ENCODE results near the gene PCDHB11.
"Not testable (repeated sequence)": the region's sequence is repeated elsewhere in the genome, so short reads cannot be mapped to it uniquely, and the experiment has no call there.

The PCDHB11 gene

DNA sequence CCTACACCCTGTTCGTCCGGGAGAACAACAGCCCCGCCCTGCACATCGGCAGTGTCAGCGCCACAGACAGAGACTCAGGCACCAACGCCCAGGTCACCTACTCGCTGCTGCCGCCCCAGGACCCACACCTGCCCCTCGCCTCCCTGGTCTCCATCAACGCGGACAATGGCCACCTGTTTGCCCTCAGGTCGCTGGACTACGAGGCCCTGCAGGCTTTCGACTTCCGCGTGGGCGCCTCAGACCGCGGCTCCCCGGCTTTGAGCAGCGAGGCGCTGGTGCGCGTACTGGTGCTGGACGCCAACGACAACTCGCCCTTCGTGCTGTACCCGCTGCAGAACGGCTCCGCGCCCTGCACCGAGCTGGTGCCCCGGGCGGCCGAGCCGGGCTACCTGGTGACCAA, 10.7 kb upstream of the PCDHB11 start:
- DNase-seq = not testable (repeated sequence)

DNA sequence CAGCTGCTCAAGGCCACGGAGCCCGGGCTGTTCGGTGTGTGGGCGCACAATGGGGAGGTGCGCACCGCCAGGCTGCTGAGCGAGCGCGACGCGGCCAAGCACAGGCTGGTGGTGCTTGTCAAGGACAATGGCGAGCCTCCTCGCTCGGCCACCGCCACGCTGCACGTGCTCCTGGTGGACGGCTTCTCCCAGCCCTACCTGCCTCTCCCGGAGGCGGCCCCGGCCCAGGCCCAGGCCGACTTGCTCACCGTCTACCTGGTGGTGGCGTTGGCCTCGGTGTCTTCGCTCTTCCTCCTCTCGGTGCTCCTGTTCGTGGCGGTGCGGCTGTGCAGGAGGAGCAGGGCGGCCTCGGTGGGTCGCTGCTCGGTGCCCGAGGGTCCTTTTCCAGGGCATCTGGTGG, 10.3 kb upstream of the PCDHB11 start:
- DNase-seq = not testable (repeated sequence)

DNA sequence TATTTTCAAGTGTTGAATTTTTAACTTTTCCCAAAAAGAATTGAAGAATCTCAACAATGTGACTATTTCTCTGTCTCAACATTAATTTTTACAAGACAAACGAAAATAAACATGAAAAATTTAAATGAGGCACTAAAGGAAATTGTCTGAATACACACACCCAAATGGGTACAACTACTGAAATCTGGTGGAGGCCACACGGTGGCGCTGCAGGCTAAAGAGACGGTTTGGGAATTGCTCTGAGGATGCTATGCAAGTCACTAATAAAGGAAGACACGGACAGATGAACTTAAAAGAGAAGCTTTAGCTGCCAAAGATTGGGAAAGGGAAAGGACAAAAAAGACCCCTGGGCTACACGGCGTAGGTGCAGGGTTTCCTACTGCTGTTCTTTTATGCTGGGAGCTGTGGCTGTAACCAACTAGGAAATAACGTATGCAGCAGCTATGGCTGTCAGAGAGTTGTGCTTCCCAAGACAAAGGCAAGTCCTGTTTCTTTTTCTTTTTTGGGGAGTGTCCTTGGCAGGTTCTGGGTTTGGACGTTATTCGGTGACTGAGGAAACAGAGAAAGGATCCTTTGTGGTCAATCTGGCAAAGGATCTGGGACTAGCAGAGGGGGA, 7.2 kb upstream of the PCDHB11 start, which contains the start of gene PCDHB10:
TSS of gene PCDHB10 (plus strand) at position 244 of the 616 bp plus-strand sequence. CDS start at position 444, 200 bp downstream.
- no peak for DNase-seq

DNA sequence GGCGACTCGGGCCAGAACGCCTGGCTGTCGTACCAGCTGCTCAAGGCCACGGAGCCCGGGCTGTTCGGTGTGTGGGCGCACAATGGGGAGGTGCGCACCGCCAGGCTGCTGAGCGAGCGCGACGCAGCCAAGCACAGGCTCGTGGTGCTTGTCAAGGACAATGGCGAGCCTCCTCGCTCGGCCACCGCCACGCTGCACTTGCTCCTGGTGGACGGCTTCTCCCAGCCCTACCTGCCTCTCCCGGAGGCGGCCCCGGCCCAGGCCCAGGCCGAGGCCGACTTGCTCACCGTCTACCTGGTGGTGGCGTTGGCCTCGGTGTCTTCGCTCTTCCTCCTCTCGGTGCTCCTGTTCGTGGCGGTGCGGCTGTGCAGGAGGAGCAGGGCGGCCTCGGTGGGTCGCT, 5.1 kb upstream of the PCDHB11 start:
- not testable (repeated sequence) for DNase-seq

DNA sequence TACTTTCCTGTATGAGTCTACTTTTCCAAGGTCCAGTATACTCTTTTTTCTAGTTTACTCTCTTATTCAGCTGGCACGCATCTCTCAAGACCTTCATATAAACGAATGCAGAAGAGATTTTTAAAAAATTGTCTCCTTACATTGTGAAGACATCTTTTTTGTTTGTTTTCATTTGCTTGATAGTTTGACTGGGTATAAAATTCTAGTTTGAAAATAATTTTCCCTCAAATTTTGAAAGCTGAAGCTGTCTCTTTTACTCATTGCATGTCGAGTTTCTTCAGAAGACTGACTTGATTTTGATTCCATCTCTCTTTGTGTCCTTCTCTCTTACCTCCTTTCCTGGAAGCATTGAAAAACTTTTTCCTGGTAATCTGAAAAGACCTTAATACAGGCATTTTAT, 3.1 kb upstream of the PCDHB11 start:
- DNase-seq = no peak

DNA sequence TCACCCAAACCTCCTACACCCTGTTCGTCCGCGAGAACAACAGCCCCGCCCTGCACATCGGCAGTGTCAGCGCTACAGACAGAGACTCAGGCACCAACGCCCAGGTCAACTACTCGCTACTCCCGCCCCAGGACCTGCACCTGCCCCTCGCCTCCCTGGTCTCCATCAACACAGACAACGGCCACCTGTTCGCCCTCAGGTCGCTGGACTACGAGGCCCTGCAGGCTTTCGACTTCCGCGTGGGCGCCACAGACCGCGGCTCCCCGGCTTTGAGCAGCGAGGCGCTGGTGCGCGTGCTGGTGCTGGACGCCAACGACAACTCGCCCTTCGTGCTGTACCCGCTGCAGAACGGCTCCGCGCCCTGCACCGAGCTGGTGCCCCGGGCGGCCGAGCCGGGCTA, 1.7 kb downstream of the PCDHB11 start:
- DNase-seq = not testable (repeated sequence)

DNA sequence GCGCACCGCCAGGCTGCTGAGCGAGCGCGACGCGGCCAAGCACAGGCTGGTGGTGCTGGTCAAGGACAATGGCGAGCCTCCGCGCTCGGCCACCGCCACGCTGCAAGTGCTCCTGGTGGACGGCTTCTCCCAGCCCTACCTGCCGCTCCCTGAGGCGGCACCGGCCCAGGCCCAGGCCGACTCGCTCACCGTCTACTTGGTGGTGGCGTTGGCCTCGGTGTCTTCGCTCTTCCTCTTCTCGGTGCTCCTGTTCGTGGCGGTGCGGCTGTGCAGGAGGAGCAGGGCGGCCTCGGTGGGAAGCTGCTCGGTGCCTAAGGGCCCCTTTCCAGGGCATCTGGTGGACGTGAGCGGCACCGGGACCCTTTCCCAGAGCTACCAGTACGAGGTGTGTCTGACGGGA, 2.2 kb downstream of the PCDHB11 start:
- DNase-seq = not testable (repeated sequence)

DNA sequence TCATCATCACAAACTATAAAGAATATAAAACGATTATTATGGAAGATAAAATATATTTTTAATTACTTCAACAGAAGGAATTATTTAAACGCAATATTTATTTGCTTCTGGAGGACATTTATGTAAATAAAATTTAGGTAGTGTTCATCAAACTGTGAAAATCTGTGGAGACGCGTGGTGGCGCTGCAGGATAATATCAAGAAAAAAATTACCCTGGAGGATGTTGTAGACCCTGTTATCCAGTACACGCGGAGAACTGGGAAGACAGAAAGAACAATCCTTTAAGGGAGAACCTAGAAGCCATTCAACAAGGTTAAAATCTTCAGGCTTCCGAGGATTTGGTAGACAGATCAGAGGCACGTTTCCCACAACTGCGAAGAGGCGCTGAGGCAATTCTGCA, 9.1 kb downstream of the PCDHB11 start, which contains the start of gene PCDHB12:
TSS of gene PCDHB12 (plus strand) at position 242 of the 400 bp plus-strand sequence. CDS start 189 bp downstream, outside the sequence.
- no peak for DNase-seq

DNA sequence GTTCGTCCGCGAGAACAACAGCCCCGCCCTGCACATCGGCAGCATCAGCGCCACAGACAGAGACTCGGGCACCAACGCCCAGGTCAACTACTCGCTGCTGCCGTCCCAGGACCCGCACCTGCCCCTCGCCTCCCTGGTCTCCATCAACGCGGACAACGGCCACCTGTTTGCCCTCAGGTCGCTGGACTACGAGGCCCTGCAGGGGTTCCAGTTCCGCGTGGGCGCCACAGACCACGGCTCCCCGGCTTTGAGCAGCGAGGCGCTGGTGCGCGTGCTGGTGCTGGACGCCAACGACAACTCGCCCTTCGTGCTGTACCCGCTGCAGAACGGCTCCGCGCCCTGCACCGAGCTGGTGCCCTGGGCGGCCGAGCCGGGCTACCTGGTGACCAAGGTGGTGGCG, 10.9 kb downstream of the PCDHB11 start:
- DNase-seq = not testable (repeated sequence)

DNA sequence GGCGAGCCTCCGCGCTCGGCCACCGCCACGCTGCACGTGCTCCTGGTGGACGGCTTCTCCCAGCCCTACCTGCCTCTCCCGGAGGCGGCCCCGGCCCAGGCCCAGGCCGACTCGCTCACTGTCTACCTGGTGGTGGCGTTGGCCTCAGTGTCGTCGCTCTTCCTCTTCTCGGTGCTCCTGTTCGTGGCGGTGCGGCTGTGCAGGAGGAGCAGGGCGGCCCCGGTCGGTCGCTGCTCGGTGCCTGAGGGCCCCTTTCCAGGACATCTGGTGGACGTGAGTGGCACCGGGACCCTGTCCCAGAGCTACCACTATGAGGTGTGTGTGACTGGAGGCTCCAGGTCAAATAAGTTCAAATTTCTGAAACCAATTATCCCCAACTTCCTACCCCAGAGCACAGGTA, 11.4 kb downstream of the PCDHB11 start:
- DNase-seq = not testable (repeated sequence)

DNA sequence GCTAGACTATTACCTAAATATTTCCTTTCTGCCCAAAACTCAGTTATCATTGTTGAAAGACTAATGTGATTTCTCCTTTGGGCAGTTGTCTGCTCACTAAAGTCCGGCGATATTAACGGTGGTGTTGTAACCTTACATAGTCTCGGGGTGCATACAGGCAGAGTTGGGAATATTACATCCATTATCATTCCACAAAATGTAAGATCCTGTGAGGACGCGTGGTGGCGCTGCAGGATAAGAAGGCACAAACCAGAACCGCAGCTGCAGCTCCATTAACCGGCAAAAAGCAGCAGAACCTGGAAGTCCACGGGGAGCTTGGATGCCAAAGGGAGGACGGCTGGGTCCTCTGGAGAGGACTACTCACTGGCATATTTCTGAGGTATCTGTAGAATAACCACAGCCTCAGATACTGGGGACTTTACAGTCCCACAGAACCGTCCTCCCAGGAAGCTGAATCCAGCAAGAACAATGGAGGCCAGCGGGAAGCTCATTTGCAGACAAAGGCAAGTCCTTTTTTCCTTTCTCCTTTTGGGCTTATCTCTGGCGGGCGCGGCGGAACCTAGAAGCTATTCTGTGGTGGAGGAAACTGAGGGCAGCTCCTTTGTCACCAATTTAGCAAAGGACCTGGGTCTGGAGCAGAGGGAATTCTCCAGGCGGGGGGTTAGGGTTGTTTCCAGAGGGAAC, 14.4 kb downstream of the PCDHB11 start, which contains the start of gene PCDHB13:
TSS of gene PCDHB13 (plus strand) at position 264 of the 684 bp plus-strand sequence. CDS start at position 469, 205 bp downstream.
- DNase-seq = not testable (repeated sequence)

DNA sequence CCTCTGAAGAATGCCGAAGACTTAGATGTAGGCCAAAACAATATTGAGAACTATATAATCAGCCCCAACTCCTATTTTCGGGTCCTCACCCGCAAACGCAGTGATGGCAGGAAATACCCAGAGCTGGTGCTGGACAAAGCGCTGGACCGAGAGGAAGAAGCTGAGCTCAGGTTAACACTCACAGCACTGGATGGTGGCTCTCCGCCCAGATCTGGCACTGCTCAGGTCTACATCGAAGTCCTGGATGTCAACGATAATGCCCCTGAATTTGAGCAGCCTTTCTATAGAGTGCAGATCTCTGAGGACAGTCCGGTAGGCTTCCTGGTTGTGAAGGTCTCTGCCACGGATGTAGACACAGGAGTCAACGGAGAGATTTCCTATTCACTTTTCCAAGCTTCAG, 15.2 kb downstream of the PCDHB11 start:
- DNase-seq = not testable (repeated sequence)

DNA sequence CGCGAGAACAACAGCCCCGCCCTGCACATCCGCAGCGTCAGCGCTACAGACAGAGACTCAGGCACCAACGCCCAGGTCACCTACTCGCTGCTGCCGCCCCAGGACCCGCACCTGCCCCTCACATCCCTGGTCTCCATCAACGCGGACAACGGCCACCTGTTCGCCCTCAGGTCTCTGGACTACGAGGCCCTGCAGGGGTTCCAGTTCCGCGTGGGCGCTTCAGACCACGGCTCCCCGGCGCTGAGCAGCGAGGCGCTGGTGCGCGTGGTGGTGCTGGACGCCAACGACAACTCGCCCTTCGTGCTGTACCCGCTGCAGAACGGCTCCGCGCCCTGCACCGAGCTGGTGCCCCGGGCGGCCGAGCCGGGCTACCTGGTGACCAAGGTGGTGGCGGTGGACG, 16.1 kb downstream of the PCDHB11 start:
- not testable (repeated sequence) for DNase-seq

DNA sequence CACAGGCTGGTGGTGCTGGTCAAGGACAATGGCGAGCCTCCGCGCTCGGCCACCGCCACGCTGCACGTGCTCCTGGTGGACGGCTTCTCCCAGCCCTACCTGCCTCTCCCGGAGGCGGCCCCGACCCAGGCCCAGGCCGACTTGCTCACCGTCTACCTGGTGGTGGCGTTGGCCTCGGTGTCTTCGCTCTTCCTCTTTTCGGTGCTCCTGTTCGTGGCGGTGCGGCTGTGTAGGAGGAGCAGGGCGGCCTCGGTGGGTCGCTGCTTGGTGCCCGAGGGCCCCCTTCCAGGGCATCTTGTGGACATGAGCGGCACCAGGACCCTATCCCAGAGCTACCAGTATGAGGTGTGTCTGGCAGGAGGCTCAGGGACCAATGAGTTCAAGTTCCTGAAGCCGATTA, 16.6 kb downstream of the PCDHB11 start:
- not testable (repeated sequence) for DNase-seq

DNA sequence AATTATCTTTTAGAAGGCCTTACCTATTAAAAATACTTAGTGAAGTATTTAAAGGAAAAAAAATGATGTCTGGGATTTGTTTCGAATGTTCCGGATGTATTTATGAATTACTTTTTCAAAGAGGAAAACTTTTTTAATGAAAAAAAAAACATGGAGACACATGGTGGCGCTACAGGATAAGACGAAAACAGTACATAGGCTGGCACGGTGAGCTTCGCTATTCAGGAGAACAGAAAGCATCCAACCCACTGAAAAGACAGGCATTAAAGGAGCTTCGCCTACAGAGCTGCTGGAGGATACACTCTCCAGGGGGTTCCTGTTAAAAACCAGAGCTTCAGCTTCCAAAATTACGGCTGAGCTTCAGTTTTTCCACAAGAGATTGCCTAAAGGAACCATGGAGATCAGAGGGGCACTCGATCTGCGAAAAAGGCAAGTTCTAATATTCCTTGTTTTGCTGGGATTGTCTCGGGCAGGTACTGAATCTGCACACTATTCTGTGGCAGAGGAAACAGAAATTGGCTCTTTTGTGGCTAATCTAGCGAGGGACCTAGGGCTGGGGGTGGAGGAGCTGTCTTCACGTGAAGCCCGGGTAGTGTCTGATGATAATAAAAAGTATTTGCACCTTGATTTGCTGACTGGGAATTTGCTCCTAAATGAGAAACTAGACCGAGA, 23.8 kb downstream of the PCDHB11 start, which contains the start of gene PCDHB14:
TSS of gene PCDHB14 (plus strand) at position 232 of the 672 bp plus-strand sequence. CDS start at position 395, 163 bp downstream.
- DNase-seq = no peak

DNA sequence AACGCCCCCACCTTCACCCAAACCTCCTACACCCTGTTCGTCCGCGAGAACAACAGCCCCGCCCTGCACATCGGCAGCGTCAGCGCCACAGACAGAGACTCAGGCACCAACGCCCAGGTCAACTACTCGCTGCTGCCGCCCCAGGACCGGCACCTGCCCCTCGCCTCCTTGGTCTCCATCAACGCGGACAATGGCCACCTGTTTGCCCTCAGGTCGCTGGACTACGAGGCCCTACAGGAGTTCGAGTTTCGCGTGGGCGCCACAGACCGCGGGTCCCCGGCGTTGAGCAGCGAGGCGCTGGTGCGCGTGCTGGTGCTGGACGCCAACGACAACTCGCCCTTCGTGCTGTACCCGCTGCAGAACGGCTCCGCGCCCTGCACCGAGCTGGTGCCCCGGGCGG, 25.4 kb downstream of the PCDHB11 start:
- DNase-seq = not testable (repeated sequence)

DNA sequence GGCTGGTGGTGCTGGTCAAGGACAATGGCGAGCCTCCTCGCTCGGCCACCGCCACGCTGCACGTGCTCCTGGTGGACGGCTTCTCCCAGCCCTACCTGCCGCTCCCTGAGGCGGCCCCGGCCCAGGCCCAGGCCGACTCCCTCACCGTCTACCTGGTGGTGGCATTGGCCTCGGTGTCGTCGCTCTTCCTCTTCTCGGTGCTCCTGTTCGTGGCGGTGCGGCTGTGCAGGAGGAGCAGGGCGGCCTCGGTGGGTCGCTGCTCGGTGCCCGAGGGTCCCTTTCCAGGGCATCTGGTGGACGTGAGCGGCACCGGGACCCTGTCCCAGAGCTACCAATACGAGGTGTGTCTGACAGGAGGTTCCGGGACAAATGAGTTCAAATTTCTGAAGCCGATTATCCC, 26.0 kb downstream of the PCDHB11 start:
- not testable (repeated sequence) for DNase-seq

DNA sequence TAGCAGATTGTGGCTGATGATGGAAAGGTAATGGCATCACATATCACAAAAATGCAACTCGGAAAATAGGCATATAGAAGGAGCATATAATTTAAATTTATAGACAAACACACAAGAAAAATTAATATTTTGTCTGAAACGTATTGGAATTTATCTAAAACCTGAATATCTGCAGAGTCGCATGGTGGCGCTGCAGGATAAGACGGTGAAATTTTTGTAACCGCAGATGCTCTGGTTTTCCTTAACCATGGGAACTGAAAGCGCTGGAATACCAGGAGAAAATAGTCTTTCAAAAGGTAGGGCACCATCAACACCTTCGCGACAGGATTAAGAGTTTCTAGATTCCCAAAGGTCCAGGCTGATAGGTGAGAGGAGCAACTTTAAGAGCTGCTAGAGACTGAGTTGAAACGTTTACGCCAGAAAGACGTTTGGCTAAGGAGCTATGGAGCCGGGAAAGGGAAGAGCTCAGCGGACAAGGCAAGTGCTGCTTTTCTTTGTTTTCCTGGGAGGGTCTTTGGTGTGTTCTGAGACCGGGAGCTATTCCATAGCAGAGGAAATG, 34.8 kb downstream of the PCDHB11 start:
- DNase-seq = no peak

DNA sequence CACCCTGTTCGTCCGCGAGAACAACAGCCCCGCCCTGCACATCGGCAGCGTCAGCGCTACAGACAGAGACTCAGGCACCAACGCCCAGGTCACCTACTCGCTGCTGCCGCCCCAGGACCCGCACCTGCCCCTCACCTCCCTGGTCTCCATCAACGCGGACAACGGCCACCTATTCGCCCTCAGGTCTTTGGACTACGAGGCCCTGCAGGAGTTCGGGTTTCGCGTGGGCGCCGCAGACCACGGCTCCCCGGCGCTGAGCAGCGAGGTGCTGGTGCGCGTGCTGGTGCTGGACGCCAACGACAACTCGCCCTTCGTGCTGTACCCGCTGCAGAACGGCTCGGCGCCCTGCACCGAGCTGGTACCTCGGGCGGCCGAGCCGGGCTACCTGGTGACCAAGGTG, 36.5 kb downstream of the PCDHB11 start:
- DNase-seq = not testable (repeated sequence)

DNA sequence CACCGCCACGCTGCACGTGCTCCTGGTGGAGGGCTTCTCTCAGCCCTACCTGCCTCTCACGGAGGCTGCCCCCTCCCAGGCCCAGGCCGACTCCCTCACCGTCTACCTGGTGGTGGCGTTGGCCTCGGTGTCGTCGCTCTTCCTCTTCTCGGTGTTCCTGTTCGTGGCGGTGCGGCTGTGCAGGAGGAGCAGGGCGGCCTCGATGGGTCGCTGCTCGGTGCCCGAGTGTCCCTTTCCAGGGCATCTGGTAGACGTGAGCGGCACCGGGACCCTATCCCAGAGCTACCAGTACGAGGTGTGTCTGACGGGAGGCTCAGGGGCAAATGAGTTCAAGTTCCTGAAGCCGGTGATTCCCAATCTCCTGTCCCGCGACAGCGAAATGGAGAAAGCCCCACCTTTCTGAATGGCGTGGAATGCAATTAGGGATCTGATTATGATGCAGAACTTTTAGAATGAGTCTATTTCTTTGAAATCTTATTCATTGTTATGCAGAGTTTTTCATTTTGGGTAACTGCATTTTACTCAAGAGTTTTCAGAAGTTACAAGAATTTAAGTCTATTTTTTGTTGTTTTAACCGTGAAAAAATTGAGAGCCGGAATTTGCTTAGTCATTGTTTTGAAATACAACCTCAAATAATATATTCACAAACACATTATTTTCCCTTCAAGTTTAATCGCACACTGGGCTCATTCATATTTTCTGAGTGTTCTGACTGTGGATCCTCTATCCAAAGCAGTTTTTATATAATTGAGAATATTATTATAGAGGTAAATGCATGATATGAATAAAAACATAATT, 37.3 kb downstream of the PCDHB11 start:
- no peak for DNase-seq

DNA sequence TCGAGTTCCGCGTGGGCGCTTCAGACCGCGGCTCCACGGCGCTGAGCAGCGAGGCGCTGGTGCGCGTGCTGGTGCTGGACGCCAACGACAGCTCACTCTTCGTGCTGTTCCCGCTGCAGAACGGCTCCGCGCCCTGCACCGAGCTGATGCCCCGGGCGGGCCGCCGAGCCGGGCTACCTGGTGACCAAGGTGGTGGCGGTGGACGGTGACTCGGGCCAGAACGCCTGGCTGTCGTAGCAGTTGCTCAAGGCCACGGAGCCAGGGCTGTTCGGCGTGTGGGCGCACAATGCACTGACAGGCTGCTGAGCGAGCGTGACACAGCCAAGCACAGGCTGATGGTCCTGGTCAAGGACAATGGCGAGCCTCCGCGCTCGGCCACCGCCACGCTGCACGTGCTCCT, 42.1 kb downstream of the PCDHB11 start:
- no peak for DNase-seq

DNA sequence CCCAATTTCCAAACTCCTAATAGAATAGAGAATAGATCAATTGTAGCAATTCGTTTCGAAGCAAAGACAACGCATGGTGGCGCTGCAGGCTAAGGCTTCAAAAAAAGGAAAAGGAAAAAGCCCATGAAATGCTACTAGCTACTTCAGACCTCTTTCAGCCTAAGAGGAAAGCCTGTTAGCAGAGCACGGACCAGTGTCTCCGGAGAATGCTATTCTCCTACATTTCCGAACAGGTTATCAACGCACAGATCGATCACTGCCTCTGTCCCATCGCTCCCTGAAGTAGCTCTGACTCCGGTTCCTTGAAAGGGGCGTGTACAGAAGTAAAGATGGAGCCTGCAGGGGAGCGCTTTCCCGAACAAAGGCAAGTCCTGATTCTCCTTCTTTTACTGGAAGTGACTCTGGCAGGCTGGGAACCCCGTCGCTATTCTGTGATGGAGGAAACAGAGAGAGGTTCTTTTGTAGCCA, 45.9 kb downstream of the PCDHB11 start, which contains the start of gene PCDHB15:
TSS of gene PCDHB15 (plus strand) at position 146 of the 468 bp plus-strand sequence. CDS start at position 330, 184 bp downstream.
- DNase-seq = no peak

All from left hindlimb (tissue), 1 donor.